DMS153 treated with DMSO at 0.1 percent for 48 hours (cell line): Measurements from ENCODE around the gene LAGE3.
"Not testable (repeated sequence)": the region's sequence is repeated elsewhere in the genome, so short reads cannot be mapped to it uniquely, and the experiment has no call there.

Source experiments
- DNase-seq: peaks from one replicate; lab custom pipeline; 2025; ENCODE audit not compliant: unreplicated experiment; lab: John Stamatoyannopoulos, UW

The LAGE3 gene

DNA sequence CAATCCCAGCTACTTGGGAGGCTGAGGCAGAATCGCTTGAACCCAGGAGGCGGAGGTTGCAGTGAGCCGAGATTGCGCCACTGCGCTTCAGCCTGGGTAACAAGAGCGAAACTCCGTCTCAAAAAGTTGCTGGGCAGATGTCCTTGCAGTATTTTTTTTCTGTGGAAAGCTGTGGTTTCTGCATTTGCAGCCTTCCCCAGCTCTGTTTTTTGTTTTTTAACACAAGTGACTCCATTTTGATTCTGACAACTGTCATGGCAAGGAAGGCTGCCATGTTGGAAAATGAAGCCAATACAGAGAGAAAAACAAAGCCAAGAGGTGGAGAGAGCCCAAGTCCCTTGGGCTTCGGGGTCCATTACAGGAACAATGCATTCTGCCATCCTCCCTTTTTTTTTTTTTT, 23.0 kb upstream of the LAGE3 start:
- no peak for DNase-seq

DNA sequence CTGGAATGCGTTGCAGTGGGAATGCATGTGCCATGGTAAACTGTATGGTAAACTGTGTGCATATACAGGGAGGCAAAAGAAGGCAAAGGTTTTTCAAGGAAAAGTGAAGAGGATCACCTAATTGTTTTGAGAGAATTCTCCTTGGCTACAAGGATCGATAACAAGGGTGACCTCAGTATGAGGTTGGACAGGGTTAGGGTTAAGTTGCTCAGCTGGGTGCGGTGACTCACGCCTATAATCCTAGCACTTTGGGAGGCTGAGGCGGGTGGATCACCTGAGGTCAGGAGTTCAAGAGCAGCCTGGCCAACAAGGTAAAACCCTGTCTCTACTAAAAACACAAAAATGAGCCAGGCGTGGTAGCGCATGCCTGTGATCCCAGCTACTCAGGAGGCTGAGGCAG, 22.3 kb upstream of the LAGE3 start:
- not testable (repeated sequence) for DNase-seq

DNA sequence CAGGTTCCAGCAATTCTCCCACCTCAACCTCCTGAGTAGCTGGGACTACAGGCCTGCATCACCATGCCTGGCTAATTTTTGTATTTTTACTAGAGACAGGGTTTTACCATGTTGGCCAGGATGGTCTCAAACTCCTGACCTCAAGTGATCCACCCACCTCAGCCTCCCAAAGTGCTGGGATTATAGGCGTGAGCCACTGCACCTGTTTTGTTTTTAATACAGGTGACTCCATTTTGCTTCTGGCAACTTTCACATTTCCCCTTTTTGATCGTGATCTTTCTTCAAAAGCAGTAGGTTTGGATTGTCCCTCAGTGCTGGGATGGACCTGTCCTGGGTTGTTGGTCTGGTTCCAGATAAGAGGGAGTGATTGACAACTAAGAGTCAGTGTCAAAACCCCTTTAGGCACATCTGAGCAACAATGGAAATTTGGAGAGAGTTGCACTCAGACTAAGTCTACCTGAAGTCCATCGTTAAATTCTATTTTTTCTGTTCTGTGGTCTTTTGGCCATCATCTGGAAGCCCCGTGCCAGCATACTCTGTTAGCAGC, 17.6 kb upstream of the LAGE3 start:
- not testable (repeated sequence) for DNase-seq

DNA sequence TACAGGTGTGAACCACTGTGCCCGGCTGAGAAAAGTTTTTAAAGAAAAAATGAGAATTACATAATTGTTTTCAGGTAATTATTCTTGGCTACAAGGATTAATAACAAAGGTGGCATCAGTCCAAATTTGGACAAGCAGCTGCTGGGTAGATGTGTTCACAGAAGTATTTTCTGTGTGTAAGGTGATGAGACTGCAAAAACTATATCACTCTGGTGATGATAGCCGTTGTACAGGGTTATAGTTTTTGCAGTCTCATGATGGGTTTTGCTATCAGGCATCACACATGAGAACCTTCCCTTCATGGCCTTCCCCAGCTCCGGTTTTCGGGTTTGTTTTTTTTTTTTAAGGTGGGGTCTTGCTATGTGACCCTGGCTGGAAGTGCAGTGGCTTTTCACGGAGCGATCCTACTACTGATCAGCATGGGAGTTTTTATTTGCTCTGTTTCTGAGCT, 16.4 kb upstream of the LAGE3 start:
- DNase-seq, result no peak

DNA sequence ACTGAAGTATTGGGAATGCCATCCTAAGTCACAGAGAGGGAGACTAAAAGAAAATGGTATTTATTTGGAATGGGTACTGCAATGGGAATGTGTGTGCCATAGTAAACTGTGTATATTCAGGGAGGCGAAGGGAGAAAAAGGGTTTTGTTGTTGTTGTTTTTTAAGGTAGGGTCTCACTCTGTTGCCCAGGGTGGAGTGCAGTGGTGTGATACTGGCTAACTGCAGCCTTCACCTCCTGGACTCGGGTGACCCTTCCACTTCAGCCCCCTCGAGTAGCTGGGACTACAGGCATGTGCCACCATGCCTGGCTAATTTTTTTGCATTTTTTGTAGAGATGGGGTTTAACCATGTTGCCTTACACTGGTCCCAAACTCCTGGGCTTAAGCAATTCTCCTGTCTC, 15.6 kb upstream of the LAGE3 start:
- DNase-seq, result no peak

DNA sequence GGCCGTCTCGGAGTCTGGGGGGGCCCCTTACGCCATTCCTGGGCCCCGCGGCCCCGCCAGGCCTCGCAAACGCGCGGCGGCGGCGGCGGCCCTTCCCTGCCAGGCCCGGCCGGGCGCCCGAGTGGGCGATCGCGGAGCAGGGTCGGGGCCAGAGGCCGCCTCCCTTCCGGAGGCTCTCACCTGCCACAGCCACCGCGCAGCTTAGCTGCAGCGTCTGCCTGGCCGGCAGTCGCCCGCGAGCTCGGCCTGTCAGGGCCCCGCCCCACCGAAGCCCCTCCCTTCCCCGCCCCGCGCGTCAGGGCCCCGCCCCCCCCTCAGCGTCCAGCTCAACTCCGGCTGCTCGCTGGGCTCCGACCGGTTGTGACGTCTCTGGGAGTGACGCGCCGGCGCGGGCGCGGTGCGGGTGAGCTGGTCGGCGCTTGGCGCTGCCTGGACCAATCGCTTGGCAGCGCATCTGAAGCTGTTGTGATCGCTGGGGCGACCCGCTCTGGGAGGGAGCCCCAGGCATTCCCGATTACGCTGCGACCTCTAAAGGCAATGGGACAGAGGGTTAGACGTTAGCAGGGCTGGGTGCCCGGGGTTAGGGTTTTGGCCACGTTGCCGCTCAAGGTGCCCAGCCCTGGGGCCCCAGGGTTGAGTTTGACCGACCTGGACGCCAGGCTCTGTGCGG, 11.5 kb upstream of the LAGE3 start, which contains the start of gene SLC10A3:
Gene SLC10A3 (minus strand): TSS at position 216 of the 670 bp plus-strand sequence. CDS start 1,689 bp downstream, outside the sequence.
- peak; percentile 74 for DNase-seq

DNA sequence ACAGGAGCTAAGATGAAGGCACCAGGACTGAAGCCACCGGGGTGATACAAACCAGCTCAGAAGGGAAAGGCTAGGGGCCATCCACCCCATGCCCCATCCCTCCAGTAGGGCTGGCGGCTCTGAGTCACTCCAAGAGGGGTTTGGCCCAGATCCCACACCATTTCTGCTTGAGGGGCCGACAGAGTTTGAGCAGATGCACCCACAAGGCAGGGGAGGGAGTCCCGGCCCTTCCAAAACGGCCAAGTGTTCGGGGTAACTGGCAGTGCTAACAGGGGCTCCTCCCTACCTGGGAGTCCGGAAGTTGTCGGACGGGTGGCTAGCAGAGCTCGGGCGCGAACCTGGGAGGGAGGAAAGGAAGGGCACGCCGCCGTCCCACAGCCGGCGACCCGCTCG, 10.9 kb upstream of the LAGE3 start:
- DNase-seq, result no peak

DNA sequence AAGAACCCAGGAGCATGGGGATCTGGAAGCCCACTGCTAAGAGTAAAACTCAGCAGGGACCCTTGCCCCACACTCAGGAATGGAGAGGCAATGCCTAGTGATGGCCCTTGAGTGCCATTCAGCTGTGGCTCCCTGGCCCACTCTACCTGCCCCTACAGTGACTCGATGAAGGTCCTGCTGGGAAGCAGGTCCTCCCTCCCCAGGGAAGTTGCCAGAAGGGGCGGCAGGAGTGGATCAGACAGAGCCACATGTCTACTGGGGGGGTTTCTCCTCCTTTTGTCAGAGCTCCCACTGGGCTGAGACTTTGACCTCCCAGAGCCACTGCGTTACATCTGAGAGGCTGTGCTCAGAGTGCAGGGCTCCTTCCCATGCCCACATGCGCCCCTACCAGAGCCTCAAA, 10.1 kb upstream of the LAGE3 start:
- DNase-seq, result no peak

DNA sequence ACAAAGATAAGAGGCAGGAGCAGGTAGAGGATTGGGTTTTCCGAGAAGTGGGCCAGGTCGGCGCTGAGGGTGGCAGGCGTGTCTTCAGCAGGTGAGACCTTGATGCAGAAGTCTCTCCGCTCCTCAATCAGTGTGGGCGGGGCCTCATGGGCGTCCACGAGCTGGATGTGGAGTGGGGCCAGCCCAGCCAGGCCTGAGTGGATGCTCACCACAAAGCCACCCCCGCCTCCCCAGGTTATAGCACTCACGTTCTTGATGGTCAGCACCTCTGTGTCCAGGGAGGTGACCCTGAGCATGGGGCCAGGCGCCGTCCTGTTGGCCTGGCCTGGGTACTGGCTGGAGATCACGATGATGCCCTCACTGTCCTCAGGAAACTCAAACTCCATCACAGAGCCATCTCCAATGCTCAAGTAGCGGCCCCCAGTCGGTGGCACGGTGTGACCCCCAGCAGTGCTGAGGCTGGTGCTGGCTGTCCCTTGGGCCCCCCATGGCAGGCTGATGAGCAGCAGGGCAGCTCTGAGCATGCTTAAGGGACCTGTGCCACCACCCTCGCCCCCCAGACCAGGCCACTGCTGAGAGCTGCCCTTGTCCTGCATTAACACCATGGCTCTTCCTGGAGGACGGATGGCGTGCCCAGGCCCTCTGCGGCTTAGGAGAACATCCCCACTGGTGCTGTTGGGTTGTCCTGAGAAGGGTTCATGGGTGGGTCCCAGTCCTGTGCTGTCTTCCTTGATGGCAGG, 9.4 kb upstream of the LAGE3 start:
- DNase-seq, result no peak

DNA sequence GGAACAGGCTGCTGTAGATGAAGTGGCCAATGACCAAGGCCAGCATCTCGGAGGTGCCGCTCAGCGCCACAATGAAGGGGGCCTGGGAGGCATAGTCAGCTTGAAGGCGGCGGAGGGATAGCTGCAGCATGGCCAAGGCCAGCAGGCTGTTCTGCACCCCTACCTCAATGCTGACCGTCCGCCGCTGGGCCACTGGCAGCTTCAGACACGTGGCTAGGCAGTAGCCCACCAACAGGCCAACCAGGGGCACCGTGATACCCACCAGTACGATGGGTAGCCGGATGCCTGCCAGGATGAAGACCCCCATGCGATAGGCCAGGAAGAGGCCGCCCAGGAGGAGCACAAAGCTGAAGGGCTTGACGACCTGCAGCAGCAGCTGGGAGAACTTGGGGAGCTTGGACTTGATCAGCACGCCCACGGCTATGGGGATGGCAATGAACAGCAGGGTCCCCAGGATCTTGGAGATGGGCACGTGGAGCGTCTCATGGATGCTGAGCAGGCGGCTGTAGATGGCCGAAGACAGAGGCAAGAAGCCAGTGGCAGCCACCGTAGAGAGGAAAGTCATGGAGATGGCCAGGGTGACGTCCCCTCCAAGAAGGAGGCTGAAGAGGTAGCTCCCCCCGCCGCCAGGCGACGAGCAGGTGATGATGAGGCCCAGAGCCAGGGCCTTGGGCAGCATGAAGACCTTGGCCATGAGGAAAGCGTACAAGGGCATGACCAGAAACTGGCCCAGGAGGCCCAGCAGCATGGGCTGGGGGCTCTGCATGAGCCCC, 8.6 kb upstream of the LAGE3 start:
- DNase-seq, result no peak

DNA sequence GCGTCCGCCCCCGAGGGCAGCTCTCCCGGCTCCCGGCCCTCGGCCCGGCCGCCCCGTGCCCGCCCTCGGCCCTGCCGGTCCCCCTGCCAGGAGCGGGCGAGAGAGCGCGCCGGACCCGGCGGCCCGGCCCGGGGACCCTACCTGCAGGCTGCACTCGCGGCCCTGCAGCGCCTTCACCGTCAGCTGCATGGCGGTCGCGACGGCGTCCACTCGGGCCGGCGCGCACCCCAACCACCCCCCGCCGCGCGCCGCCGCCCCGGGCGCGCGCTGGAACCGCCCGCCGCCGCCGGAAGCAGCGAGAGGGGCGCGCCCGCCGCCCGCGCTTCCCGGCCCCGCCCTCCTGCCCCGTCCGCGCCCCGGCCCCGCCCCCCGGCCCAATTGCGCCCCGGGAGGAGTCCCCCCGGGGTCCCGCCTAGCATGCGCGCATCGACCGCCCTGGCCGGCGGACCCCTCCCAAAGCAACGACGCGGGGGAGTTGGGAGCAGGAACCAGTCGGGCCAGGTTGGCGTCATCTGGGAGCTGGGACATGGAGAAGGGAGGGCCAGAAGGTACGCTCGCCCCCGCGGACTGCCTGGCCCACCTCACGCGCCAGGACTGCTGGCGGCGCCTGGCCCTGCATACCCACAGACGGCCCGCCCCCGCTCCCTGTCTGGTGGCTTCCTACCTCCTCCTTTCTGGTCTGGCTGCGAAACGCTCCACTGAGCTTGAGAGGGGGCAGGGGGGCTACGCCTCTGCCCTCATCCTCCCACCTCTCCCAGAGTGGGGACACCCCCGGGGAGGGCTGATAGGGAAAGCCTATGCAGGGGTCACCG, 7.5 kb upstream of the LAGE3 start, which contains the start of gene UBL4A:
Gene UBL4A (minus strand): TSS at position 220 of the 812 bp plus-strand sequence. CDS start 31 bp downstream, at position 189.
- DNase-seq, result no peak

DNA sequence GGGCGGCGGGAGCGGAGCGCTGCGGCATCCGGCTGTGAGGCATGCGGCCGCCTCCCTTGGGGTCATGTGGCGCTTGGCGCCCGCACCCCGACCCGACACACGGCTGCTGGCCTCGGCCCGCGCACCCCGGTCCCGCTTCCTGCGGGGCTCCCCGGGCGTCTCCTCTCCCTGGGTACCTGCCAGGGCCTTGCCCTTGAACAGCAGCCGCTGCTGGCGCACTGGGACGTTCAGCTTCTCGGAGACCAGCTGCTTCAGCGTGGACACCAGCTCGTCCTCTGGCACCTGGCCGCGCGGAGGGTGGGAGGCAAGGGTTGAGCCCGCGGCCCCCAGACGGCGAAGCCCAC, 6.9 kb upstream of the LAGE3 start:
- DNase-seq, result no peak

DNA sequence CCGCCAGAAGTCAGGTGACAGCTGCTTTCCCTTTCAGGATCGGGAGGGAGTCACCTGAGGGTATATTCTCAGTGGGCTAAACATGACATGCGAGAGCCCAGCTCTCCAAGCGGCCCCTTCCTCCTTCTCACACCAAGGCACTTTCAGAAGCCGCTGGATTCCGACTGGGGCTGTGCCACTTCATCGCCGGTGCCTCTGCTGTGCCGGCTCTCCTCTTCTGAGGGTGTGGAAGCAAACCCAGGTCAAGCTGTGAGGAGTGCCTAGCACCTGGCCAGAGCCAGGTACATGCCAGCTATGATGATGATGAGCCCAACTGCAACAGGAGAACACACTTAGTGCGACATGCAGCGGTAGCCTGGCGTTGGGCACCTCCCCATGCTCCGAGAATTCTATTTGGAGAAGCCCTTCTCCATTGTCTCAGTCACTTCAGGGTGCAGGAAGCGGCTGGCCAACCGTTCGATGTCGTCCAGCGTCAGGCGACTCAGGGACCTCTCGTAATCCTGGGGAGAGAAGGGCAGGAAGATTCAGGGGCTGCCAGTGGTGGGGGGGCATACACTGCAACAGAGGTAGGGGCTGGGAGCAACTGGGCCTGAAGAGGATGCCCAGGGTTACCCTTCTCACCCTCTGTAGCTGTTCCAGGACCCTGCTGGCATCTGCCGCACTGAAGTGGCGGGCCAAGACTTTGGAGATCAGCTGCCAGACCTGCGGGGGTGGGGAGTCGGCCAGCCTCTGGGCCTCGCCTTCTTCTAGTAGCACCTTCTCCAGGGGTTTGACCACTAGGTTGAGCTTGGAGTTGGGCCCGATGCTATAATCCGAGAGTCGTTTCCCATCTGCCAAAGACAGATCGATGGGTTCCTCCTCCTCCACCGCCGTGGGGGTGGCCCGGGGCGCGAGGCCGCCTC, 6.3 kb upstream of the LAGE3 start:
- no peak for DNase-seq

DNA sequence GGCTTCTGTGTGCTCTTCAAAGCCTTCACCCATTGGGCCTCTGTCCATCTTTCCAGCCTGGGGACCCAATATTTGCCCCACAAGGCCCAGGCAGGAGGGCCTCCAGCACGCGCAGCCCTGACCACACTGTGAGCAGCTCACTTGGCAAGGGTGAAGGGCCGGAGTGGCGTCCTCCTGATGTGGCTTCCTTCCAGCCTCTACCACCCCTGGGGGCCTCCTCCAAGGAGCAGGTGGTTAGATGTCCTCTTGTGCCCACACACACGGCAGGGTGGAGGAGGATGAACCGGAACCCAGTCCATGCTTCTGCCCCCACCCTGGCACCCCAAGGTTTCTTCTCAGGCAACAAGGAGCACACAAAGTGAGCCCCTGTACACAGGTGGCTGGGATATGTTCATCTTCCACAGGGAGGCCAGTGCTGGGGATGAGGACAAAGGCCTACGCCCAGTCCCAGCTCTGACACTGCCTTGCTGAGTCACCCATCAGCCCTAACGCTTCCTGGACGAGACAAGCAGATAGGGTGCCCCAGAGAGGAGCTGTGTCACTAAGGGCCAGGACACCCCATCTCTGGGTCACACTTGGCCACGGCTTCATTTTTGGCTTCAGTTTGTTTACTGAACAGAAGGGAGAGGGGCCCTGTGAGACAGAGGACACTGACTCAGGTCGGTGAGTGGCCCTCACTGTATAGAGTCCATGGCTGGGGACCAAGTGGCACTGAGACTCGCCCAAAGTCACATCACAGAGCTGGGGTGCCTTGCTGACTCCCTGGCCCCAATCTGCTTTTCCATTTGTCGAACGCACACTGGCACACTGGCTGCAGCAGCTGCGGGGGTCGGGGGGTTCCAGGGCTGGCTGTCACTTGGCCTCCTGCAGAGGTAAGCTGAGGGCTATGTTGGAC, 5.4 kb upstream of the LAGE3 start:
- DNase-seq, result no peak

DNA sequence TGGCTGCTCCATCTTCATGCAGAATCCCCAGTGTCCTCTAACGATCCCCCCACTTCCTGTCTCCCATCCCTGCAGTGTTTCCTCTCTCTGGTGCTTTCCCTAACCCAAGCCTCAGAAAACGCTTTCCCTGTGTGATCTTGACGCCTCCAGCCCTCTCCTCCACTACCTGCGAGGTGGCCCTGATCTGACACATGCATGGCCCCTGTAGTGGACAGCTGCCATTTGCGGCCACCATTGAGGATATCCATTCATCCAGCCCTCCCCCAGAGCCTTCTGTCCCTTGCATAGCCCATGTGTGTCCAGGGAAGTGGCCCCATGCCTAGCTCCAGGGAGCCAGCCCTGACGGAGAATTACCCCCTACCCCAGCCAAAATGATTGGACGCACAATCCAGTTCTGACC, 4.2 kb upstream of the LAGE3 start:
- DNase-seq, result no peak

DNA sequence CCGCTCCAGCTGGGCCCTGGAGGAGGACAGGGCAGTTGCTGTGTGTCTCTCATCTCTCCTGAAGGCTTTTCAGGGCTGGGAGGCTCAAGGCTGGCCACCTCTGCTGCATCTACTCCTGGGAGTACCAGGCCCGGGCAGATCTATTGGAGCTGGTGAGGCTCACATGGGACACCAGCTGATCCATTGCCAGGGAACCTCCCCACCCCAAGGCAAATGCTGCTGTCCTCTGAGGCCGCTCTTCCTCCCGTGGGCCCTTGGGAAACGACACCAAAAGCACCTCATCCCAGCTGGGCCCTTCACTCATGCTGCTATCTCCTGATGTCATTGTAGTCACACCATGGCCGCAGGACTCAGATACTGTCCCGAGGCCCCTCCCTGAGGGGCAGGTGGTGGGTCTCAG, 3.7 kb upstream of the LAGE3 start:
- DNase-seq, result no peak

DNA sequence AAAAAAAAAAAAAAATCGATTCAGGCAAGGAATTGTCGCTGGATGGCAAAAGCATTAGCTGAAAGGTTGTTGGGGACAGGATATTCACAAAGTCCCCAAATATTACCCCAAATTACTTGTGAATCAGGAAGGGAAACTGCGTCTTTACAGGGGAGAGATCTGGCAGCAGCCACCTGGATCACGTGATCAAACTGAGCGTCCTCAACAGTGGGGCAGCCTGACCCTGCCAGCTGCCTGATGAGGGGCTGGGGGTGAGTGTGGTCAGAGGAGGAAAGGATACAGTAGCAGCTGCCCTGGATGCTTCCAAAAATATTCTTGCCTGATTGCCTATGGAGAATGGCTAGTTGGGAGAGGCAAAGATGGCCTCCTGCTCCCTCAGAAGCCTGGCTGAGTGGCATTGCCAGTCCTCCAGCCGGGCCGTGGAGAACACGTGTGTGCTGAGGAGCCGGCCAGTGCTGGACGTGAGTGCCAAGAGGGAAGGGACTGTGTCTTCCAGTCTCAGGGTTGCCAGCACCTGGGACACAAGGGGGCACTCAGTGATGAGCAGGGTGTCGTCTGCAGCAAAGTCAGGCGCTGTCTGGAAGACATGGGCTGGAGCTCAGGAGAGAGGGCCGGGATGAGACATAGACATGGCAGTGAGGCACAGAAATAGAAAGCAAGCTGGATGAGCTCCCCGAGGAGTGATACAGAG, 3.0 kb upstream of the LAGE3 start:
- DNase-seq, result no peak

DNA sequence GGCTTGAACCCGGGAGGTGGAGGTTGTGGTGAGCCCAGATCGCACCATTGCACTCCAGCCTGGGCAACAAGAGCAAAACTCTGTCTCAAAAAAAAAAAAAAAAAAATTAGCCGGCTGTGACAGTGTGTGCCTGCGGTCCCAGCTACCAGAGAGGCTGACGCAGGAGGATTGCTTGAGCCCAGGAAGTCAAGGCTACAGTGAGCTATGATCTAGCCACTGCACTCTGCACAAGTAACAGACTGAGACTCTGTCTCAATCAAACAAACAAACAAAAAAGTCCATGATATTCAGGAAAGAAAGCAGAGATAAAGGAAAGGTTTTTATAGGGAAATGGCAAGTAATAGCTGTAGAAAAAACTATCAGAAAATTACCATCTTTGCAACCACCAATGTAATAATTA, 2.1 kb upstream of the LAGE3 start:
- DNase-seq, result no peak
